GM21423 (cell line): ENCODE data around the gene GRIN2A.

Experiments used
- ATAC-seq: cut with Tn5 transposase; IDR thresholded peaks from one replicate; pipeline ENCODE4 v1.9.1; 2021; ENCODE audit warnings: mild to moderate bottlenecking, moderate library complexity; ENCODE audit not compliant: unreplicated experiment

The GRIN2A gene

DNA sequence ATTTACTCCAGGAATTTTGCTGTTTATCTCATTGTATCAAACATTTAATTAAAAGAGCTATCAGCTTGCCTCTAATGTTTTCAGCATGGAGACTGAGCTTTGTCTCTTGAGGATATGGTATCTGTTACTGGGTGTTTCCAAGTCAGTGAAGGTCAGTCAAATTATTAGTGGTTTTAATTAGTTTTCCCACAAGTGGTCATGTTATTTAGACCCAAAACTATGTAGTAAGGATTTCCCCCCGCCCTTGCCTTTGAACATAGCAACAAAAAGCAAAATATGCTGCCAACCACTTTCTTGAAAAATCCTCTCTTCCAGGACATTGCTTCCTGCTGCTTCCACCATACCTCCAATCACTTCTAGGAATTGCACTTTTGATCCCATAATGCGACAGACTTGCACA lies 355.6 kb downstream of the GRIN2A start:
- no peak for ATAC-seq

DNA sequence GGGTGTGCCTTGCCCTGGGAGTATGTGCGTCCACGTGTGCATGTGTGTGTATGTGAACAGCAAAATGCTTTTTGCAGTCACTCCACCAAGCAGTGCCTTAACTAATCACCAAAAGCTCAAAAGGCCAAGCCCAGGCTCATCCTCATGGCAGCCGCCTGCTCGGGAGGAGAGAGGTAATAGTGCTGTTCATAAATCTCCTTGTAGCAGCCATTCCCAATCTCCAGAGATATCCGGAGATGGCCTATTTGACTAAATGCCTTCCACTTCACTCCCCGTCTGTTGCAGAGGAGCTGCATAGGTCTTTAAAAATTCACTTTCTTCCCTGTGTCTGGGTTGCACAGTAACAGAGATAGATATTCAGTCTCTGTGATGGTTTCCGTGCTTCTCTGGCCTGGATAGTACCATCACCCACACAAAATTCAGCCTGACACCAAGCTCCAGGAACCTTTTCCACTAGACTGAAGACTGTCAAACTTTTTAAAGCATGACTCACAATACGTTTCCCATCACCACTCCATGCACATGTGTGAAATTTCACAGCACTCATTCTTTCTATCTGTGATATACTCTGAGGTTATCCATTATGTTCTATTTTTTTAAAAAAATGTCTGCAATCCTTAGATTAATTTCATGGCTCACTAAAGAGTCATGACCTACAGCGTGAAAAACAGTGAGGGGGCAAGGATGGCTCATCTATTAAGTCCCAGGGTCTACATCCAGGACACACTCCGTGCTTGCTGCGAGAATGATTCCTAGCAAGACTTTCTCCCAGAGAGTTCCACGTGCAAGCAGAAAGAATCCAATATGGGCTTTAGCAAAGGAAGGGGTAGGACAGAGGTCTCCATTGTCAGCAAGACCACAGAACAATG lies 357.8 kb downstream of the GRIN2A start:
- no peak for ATAC-seq

GRCh38 chr16:9823510-9823909 lies 358.7 kb downstream of the GRIN2A start:
- no peak for ATAC-seq

GRCh38 chr16:9821970-9822369 lies 360.3 kb downstream of the GRIN2A start:
- no peak for ATAC-seq

GRCh38 chr16:9821331-9821730 lies 360.9 kb downstream of the GRIN2A start:
- no peak for ATAC-seq

- ATAC-seq = no peak
Measured at GRCh38 chr16:9820476-9821246, 361.6 kb downstream of the GRIN2A start.

DNA sequence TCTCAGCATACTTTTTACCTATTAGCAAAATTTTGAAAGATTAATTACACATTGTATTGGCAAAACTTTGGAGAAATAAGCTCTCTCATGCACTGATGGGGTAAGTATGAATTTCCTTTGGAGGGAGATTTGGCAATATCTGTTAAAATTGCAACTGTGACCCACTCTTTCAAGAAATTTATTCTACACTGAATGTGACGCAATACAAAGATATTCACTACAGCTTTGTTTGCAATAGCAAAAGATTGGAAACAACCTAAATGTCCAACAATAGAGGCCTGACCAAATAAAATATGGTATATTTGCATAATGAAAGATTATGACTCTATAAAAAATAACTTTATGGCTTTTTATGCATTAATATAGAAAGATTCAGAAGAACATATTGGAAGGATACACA lies 363.5 kb downstream of the GRIN2A start:
- ATAC-seq = no peak

DNA sequence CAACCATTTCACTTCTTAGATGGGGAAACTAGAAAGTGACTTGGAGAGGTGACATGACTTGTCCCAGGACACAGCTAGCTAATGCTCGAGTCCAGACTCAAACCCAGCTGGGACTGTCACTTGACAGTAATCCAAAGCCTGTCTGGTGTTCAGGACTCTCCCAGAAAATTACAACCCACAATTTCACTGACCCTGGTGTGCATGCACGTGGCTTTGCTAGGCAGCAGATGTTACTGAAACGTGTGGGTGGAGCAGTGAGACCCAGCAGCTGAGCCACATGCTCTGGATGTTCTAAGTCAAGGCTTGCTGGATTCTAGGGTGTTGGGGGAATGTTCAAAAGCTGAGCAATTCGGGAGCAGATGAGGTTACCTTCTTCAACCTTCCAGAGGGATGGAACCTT lies 364.6 kb downstream of the GRIN2A start:
- ATAC-seq = no peak

DNA sequence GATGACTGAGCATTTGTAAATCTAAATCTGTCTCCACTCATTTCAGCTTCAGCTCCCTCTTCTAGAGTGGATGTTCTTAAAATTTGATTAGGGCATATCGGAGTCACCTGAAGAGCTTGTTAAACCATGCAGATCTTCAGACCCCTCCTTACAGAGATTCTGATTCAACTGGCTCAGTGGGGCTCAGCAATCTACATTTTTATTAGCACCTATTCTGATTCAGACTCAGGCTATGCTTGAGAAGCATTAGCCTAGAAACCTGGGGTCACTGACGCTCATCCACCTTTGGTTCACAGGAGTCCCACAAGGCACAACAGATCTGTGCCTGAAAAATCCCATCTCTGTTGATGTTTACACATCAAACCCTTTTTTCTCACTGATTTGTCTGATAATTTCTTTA lies 365.6 kb downstream of the GRIN2A start:
- ATAC-seq = no peak

DNA sequence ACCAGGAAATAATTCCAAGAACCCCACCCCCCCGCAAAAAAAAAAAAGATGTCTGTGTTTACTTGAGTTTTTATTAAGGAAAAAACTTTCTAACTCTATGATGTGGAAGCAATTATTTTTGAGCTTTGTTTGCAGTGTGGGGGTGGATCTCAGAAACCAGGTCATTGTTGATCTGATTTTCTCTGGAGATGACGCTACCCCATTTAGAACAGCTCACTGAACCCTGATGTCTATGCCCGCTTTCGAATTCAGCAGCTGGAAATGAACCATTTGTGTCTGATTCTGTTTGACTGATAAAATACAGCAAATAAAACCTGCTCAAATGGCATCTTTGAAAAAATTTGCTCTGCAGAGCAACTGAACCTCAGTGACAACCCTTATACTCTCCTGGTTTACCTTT lies 368.6 kb downstream of the GRIN2A start:
- no peak for ATAC-seq

GRCh38 chr16:9808210-9808609 lies 374.0 kb downstream of the GRIN2A start:
- no peak for ATAC-seq

DNA sequence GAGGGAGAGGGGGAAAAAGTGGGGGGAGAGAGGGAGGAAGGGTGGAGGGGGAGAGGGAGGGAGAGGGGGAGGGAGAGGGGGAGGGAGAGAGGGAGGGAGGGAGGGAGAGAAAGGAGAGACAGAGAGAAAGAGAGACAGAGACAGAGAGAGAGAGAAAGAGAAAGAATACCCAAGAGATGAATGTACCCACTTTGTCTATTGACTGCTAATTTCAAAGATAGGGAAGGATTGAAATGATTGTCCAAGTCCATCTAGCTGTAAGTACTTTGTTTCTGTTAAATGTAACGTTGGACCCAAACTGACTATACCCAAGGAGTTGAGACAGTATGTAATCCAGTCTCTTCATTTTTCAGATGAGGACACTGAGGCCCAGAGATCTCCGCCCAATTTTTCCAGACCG lies 374.9 kb downstream of the GRIN2A start:
- no peak for ATAC-seq

GRCh38 chr16:9805109-9805508 lies 377.1 kb downstream of the GRIN2A start:
- ATAC-seq = no peak

GRCh38 chr16:9802160-9802559 lies 380.1 kb downstream of the GRIN2A start:
- no peak for ATAC-seq

GRCh38 chr16:9801651-9802050 lies 380.6 kb downstream of the GRIN2A start:
- no peak for ATAC-seq

DNA sequence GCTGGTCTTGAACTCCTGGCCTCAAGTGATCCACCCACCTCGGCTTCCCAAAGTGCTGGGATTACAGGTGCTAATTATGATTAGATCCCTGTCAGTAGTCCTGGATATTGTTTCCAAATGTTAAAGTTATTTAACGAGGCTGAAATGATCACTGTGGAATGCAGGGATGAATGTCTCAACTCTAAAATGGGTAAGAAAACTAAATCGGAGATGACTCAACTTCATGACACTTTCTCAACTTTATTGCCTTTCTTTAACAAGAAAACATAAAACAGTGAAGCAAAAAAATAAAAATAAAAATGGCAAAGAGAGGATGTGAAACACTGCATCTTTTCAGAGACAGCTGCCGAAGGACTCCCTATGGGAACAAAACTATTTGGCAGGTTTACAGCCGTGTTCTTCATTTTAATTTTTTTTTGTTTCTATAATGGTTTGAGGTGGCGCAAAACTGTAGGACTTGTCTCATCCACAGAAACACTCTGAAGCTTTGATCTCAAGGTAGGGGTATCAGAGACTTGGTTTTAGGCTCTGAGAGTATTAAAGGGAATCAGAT lies 382.0 kb downstream of the GRIN2A start:
- no peak for ATAC-seq

- no peak for ATAC-seq
Measured at GRCh38 chr16:9798952-9799580, 383.2 kb downstream of the GRIN2A start.

- ATAC-seq = no peak
Measured at GRCh38 chr16:9798474-9798873, 383.8 kb downstream of the GRIN2A start.

DNA sequence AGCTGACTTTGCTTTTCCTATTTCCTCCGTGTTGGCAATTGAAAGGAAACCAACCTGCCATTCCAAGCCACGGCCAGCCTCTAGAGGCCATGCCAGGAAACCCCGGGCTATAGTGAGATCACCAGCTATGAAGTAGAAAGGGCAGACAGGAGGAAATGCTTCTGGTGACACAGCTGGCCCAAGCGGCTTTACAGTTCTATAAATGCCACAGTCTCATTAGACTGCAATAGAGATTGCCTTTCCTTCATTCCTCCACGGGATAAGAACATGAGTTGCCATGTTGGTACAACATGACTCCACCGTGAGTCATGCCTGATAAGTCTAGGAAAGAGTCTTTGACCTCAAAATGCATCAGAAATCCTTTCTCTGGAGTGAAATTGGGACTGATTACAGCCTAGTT lies 384.9 kb downstream of the GRIN2A start:
- no peak for ATAC-seq

DNA sequence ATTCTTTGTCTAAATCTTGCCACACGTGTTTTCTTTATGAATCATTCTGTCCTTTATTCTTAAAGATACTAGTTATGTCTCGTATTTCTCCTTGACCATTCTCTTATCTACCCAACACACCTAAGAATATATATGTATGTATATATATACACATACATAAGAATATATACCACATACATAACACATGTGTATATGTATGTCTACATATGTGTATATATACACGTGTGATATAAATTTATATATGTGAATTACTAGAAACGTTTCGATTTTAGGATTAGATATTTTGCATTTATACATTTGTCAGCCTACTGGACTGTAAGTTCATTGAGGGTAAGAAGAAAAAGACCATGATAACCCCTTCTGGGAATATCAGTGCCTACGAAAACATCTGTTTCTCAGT lies 388.6 kb downstream of the GRIN2A start:
- ATAC-seq = no peak

DNA sequence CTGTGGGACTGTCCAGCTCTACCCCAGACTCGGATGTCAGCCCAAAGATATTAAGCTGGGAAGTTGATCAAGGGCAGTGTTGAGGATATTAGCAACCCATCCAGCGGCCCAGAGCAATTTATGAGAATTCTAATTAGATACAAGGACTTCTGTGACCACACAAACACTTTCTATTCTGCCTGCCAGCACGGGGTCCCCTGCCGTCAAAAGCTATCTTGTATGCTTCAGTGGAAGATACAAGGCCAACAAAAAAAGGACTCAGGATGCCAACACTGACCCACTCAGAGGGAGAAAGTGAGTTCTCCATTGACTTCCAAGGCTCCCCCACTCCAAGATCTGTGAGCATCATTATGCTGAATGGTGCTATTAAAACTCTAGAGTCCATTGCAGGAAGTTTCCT lies 390.7 kb downstream of the GRIN2A start:
- no peak for ATAC-seq
